OCI-LY3 (cell line): ENCODE data around the gene ADGRB3.

Source experiments
- H2AFZ ChIP-seq: fragments of 200-600, 300-600 bp; shearing (Covaris generic); 2 replicates; pipeline ENCODE4 v1.6.0; 2014; ENCODE audit warnings: antibody characterized with exemption, low read depth, low read length
- H3K27ac ChIP-seq: fragments of 200-600, 300-600 bp; sonication (generic); 2 replicates; pipeline ENCODE4 v1.5.1; 2014; ENCODE audit warnings: mild to moderate bottlenecking, low read length, moderate library complexity, mixed read lengths
- H3K27me3 ChIP-seq: fragments of 200-600, 300-600 bp; sonication (generic); 2 replicates; pipeline ENCODE4 v1.6.1; 2014; ENCODE audit warnings: low read depth, low read length, mixed read lengths
- H3K36me3 ChIP-seq: fragments of 200-600, 300-600 bp; sonication (generic); replicated peaks from 2 replicates; pipeline ENCODE3; 2014; ENCODE audit warnings: low read depth, low read length, mixed read lengths
- H3K4me1 ChIP-seq: fragments of 300-600, 200-600 bp; sonication (generic); 2 replicates; pipeline ENCODE4 v1.6.1; 2014; ENCODE audit warnings: low read length, mixed read lengths
- H3K4me2 ChIP-seq: fragments of 200-600, 300-600 bp; sonication (generic); 2 replicates; pipeline ENCODE4 v1.6.1; 2014; ENCODE audit warnings: low read length, mixed read lengths
- H3K4me3 ChIP-seq: fragments of 300-600, 200-600 bp; sonication (generic); 2 replicates; pipeline ENCODE4 v1.5.1; 2014; ENCODE audit warnings: antibody characterized with exemption, mild to moderate bottlenecking, low read length, moderate library complexity
- H3K79me2 ChIP-seq: fragments of 300-600, 200-600 bp; shearing (Covaris generic); 2 replicates; pipeline ENCODE4 v1.6.1; 2014; ENCODE audit warnings: mild to moderate bottlenecking, low read length, mixed read lengths
- H3K9ac ChIP-seq: fragments of 300-600, 200-600 bp; shearing (Covaris generic); 2 replicates; pipeline ENCODE4 v1.6.0; 2014; ENCODE audit warnings: mild to moderate bottlenecking, low read length, moderate library complexity
- H3K9me3 ChIP-seq: fragments of 200-600, 300-600 bp; shearing (Covaris generic); 2 replicates; pipeline ENCODE4 v1.6.1; 2014; ENCODE audit warnings: low read length, mixed read lengths; ENCODE audit not compliant: insufficient read depth
- H4K20me1 ChIP-seq: fragments of 200-600, 300-600 bp; sonication (generic); 2 replicates; pipeline ENCODE4 v1.6.1; 2016; ENCODE audit warnings: low read length, mixed read lengths; ENCODE audit not compliant: insufficient read depth
- CTCF ChIP-seq: fragments of 200-600, 300-600 bp; sonication (generic); IDR thresholded peaks from 2 replicates; pipeline ENCODE4 v1.5.1; 2014; ENCODE audit warnings: antibody characterized with exemption, low read length, low read depth
- EZH2phosphoT487 ChIP-seq: fragments of 200-600 bp; shearing (Covaris generic); IDR thresholded peaks from 2 replicates; pipeline ENCODE4 v1.6.1; 2018; ENCODE audit warnings: antibody characterized with exemption, mixed run types, low read depth

The ADGRB3 gene

GRCh38 chr6:69408886-69409285 is 773.8 kb downstream of the ADGRB3 start:
- TF ChIP-seq CTCF (no peak), EZH2phosphoT487 (no peak)
- Histone ChIP-seq H4K20me1 (no peaks in the 10 kb centered on the region), H3K79me2 (no peaks in the 10 kb centered on the region), H2AFZ (no peak overlapping the region), H3K36me3 (no peaks in the 10 kb centered on the region), H3K9ac (no peak overlapping the region), H3K4me1 (no peaks in the 10 kb centered on the region), H3K9me3 (peaks cover 9% of the 10 kb centered on the region; the same call in 1 of the 2 replicates), H3K4me3 (no peak overlapping the region), H3K27ac (no peak overlapping the region), H3K4me2 (no peak overlapping the region), H3K27me3 (no peaks in the 10 kb centered on the region)

GRCh38 chr6:69416776-69417175 is 781.7 kb downstream of the ADGRB3 start:
- Histone ChIP-seq H3K27ac (no peak overlapping the region), H3K9me3 (0 out of 2 replicates have a peak, but pooled peaks cover 5% of the 10 kb centered on the region), H3K36me3 (no peaks in the 10 kb centered on the region), H3K4me1 (no peaks in the 10 kb centered on the region), H3K79me2 (no peaks in the 10 kb centered on the region), H3K9ac (no peak overlapping the region), H3K4me2 (no peak overlapping the region), H3K27me3 (no peaks in the 10 kb centered on the region), H4K20me1 (no peaks in the 10 kb centered on the region), H3K4me3 (no peak overlapping the region), H2AFZ (no peak overlapping the region)
- TF ChIP-seq CTCF (no peak), EZH2phosphoT487 (no peak)

GRCh38 chr6:69421269-69421668 is 786.2 kb downstream of the ADGRB3 start:
- H3K4me2 ChIP-seq: no peak overlapping the region
- H3K4me3 ChIP-seq: no peak overlapping the region
- TF ChIP-seq EZH2phosphoT487 (no peak), CTCF (no peak)
- H3K27me3 ChIP-seq: no peaks in the 10 kb centered on the region
- H4K20me1 ChIP-seq: no peaks in the 10 kb centered on the region
- H3K79me2 ChIP-seq: no peaks in the 10 kb centered on the region
- no peaks in the 10 kb centered on the region for H3K4me1 ChIP-seq
- 0 out of 2 replicates have a peak, but pooled peaks cover 5% of the 10 kb centered on the region for H3K9me3 ChIP-seq
- no peak overlapping the region for H3K9ac ChIP-seq
- H3K36me3 ChIP-seq: no peaks in the 10 kb centered on the region
- H2AFZ ChIP-seq: no peak overlapping the region
- H3K27ac ChIP-seq: no peak overlapping the region

- Histone ChIP-seq H3K27me3 (no peaks in the 10 kb centered on the region), H4K20me1 (no peaks in the 10 kb centered on the region), H3K79me2 (no peaks in the 10 kb centered on the region), H3K36me3 (no peaks in the 10 kb centered on the region), H3K9ac (no peak overlapping the region), H2AFZ (no peak overlapping the region), H3K9me3 (0 out of 2 replicates have a peak, but pooled peaks cover 5% of the 10 kb centered on the region), H3K4me1 (no peaks in the 10 kb centered on the region), H3K4me3 (no peak overlapping the region), H3K27ac (no peak overlapping the region), H3K4me2 (no peak overlapping the region)
- no peak for TF ChIP-seq CTCF
- TF ChIP-seq EZH2phosphoT487: no peak
These were observed 786.9 kb downstream of the ADGRB3 start for GRCh38 chr6:69422020-69422419.
